ENCODE data around the gene IFNG.

The IFNG gene

GRCh38 chr12:68163560-68164081 lies 4.1 kb upstream of the IFNG start:
- no peak for DNase-seq

DNA sequence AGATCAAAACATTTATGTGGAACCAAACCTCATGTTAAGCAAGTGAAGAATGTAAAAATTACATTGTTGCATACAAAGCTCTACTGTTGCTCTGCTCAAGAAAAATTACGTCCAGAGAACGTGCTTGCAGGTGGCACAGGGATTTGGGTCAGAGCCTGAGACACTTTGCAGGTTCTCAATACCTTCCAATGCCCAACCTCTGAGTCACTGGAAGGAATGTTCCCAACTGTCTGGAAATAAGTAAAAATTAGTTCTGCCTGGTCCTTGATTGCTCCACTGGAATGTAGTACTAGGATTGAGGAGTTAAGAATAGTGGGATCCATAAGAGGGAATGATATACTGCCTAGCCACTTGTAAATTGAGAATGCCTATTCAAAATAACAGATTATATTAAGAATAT lies 2.8 kb upstream of the IFNG start:
- no peak for DNase-seq

- DNase-seq: no peak
These were observed 1.1 kb downstream of the IFNG start for GRCh38 chr12:68158432-68158831.

DNA sequence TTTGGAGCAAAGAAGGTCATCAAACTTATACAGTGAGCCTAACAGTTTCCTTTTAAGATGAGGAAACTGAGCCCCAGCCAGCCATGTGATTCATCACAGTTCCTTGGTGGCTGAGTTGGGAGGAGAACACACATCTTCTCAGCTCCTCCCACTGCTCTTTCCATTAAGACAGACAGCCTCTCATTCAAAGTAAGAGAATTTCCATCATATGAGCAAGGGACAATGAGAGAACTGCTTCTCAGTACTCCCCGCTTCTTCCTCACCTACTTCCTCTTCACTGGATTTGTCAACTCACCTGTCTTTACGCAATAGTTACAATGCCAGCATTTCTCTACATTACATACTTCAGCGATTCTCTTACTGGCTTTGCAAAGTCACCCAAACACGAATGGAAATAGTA lies 2.2 kb downstream of the IFNG start:
- no peak for DNase-seq

DNA sequence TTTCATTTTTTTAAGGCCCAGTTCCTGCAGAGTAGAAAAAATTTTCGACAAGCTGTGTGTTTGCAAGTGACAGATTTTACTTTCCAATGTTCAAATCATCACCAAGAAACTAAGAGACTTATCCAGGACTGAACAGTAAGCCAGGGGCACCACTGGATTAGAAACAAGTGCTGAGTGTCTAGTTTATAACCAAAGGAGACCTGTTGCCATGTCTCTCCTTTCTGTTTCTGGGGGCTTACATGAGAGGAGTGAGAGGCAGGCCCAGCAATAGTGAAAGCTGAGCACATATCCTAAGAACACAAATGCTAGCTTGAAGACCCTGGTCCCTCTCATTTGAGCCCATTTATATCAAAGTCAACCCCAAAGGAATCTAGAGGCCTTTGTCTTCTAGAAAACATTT lies 2.9 kb downstream of the IFNG start:
- DNase-seq: no peak

DNA sequence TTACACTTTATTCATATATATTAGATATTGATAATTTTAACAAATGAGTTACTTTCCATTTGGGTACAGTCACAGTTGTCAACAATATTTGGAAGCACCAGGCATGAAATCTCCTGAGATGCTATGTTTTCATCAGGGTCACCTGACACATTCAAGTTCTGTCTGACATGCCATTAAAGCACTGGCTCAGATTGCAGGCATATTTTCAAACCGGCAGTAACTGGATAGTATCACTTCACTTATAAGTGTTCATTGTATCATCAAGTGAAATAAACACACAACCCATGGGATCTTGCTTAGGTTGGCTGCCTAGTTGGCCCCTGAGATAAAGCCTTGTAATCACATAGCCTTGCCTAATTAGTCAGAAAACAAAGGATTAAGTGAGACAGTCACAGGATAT lies 4.8 kb downstream of the IFNG start:
- DNase-seq: peak; percentile 46

GRCh38 chr12:68148261-68148951 lies 11.1 kb downstream of the IFNG start:
- DNase-seq: no peak

DNA sequence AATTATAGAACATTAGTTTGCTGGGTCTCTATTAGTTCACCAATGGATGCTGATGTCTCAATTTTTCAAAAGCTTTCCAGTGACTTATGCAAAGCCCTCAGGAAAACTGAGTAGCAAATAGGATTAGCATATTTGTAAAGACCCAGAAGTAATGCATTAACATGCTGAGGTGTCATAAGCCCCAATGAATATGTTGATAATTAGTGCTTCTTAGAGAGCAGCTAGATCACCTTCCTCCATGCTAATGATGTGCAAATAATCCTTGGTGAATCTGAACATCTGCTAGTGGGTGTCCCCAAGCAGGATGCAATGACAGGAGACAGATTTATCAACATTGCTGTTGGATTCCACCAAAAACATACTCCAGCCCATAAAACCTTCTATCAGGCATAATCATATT lies 19.0 kb downstream of the IFNG start:
- DNase-seq: no peak

DNA sequence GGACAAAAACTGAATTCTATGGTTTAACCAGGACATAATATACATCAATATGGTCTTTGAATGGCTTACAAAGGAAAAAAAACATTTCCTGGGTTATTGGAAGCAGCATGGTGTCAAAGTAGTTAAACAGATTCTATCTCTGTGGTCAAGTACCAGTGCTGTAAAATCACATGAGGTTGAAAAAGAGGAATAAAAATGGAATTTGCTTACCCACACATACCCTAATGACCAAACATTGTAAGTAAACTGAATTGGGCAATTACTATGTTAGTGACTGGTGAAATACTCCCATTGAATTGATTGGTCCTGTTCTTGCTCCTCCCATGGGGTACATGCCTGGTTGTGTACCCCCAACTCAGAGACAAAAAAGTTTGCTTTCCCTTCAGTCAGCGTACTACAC lies 19.6 kb downstream of the IFNG start:
- DNase-seq: no peak

GRCh38 chr12:68139001-68139400 lies 20.5 kb downstream of the IFNG start:
- DNase-seq: no peak

GRCh38 chr12:68138480-68138879 lies 21.1 kb downstream of the IFNG start:
- no peak for DNase-seq

GRCh38 chr12:68137335-68137830 lies 22.2 kb downstream of the IFNG start:
- no peak for DNase-seq

DNA sequence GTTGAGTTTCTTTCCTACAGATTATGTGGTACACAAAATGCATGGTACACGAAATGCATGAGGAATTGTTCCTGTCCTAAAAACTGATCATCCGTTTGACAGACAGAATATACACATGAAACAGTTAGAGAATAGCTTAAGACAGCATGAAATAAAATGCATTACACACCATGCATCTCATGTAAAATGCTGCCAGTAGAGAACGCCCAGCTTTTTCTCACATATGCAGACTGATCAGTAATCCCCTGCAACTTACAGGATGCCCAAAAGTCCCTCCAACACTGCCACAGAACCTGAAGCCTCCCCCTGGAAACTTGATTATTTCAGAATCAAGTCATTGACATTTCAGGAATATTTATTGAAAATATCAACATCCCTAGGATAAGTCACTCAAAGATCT lies 24.0 kb downstream of the IFNG start:
- no peak for DNase-seq

GRCh38 chr12:68131867-68132414 lies 27.6 kb downstream of the IFNG start:
- DNase-seq: no peak

DNA sequence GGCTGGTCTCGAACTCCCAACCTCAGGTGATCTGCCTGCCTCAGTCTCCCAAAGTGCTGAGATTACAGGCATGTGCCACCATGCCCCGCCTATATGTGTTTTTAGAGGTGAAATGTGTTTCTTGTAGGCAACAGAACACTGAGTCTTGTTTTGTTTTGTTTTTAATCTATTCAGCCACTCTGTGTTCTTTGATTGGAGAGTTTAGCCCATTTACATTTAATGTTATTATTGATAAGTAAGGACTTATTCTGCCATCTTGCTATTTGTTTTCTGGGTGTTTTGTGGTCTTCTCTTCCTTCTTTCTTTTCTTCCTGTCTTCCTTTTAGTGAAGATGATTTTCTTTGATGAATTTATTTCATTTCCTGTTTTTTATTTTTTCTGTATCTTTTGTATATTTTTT lies 29.6 kb downstream of the IFNG start:
- no peak for DNase-seq

DNA sequence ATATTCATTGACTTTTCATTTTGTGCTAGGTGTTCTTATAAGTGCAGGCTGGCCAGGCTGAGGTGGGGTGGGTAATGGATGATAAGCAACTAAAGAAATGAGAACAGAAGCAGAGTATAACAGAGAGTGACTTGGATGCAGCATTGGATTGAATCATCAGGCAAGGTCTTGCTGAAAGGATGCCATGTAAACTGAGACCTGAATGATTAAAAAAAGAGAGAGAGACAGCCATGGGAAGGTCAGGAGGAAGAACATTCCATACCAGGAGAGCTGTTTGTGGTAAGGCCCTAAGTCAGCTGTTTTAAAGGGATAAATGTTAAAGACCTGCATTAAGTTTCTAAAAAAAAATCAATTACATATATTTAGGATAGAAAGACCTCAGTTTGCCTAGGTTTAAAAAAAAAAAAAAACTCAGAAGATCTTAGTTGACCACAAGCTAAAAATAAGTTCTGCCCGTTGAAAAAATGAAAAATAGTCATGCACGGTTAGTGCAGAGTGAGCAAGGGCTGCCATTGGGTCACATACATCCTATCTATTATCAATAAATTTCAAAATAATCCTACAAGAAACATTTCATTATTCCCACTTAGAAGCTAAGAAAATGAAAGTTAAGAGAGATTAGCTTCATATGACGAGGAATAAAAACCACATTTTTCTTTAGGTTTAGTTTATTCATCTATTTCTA lies 37.2 kb downstream of the IFNG start:
- no peak for DNase-seq

DNA sequence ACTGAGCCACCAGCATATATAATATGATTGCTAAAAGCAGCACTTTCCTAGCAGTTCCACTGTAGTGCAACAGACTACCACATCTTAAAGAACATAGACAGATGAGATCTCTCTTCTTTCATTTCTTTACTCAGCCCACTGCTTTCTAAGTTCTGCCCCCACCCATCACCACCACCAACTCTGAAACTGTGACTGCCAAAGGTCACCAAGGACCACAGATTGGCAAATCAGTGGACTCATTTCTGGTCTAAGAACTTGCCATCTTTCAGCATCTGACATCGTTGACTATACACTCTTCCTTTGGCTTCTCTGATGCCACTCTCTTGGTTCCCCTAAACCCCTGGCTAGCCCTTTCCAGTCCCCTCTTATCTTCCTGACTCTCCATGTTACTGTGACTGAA lies 38.4 kb downstream of the IFNG start:
- DNase-seq: no peak

DNA sequence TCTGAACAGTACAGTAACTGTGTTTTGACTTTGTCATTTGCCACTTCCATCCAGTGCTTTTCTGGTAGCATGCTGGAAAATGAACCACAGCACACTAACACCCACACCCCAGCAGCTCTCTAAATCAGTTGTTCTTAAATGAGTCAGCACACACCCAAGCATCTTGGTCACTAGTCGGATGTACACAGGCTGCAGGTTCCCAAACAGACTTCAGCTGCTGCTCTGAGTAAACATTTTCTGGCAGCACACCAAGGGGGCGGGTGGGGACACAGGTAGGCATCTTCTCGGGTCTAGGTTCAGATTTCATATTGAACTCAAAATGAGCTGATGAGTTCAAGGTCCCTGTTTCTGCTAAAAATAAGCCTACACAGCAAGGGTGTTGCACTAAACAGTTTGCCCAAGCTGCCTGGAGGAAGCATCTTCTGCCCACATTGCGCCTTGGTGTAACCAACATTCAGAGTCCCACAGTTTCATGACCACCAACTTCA lies 39.8 kb downstream of the IFNG start:
- DNase-seq: no peak

GRCh38 chr12:68119250-68119649 lies 40.3 kb downstream of the IFNG start:
- no peak for DNase-seq

DNA sequence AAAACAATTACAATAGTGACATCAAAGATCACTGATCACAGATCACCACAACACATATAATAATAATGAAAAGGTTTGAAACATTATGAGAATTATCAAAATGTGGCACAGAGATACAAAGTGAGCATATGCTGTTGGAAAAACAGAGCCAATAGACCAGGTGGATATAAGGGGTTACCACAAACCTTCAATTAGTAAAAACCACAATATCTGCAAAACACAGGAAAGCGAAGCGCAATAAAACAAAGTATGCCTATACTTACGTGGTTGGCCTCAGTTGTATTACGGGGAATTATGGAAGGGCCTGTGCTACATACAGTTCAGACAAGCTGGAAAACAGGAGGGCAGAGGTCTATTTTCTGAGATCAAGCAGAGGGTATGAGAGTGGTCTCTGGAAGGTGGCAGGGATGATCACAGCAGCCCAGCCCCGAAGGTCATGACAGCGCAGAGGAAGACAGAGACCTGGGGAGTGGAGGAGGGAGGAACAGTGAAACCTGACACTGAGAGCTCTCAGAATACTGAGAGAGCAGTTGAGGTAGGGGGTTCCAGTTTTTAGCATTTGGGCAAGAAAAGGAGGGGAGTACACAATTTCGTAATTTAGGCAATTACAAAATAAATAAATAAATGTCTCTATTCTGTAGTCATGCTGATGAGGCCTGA lies 41.3 kb downstream of the IFNG start:
- no peak for DNase-seq

DNA sequence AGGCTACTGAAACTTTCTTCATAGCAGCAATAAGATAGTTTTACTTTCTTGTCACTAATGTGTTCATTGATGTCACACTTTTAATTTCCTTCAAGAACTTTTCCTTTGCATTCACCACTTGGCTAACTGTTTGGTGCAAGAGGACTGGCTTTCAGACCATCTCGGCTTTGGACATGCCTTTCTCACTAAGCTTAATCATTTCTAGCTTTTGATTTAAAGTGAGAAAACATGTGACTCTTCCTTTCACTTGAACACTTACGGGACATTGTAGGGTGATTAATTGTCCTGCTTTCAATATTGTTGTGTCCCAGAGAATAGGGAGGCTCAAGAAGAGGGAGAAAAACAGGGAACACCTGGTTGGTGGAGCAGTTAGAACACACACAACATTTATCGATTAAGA lies 41.9 kb downstream of the IFNG start:
- no peak for DNase-seq

- no peak for DNase-seq
These were observed 44.3 kb downstream of the IFNG start for GRCh38 chr12:68115281-68115680.

GRCh38 chr12:68114606-68115005 lies 44.9 kb downstream of the IFNG start:
- DNase-seq: no peak

DNA sequence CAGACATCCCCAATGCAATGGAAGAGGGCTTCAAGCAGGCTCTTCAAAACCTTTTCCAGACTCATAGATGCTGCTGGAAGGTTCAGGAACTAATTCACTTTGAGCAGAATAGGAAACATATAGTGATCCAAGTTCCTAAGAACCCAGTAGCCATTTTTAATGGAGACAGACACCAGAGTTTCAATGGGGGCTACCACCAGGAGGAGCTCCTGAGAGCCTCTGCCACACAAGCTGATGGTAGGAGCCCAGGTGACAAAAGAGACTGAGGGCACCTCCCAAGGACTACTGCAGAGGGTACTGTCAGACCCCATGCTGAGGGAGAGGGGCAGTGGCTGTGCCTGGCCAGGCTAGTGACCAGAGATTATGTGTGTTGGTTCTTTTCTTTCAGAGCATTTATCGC lies 45.9 kb downstream of the IFNG start:
- no peak for DNase-seq
